K562 (cell line): ENCODE measurements around the gene ADIPOQ. TPM values are rescaled to one million over a fixed set of nuclear protein-coding genes. Genes with fewer than 3 reads are reported as not detected.
A peak's percentile ranks its signal among the peaks of the same experiment; 100 is the strongest.

ENCODE experiments used
- CEBPG ChIP-seq, 3 experiments: fragments of 200-800 bp in 1 of 3; sonication (Bioruptor generic) in 1 of 3; sonication (generic) in 1 of 3; formaldehyde crosslinking in 1 of 3; IDR thresholded peaks in 2 of 3; conservative IDR thresholded peaks in 1 of 3; 2 replicates each; pipeline versions ENCODE4 v1.6.1 to v1.8.0; 2016 to 2022; ENCODE audit warnings: missing compliant biosample characterization in 2 of 3, missing genetic modification characterization in 2 of 3, mild to moderate bottlenecking in 1 of 3, missing genetic modification reagents in 1 of 3
- CLOCK ChIP-seq: fragments of 250-450 bp; sonication (Bioruptor Pico); IDR thresholded peaks from 2 replicates; pipeline ENCODE4 v1.4.0; 2020; ENCODE audit warnings: mild to moderate bottlenecking, moderate library complexity, borderline replicate concordance
- EP300 ChIP-seq: IDR thresholded peaks from 2 replicates; pipeline ENCODE4 v1.6.1; 2012; ENCODE audit warnings: low read length, improper control_type of control experiment
- MAFK ChIP-seq: IDR thresholded peaks from 2 replicates; pipeline ENCODE4 v1.6.1; 2011; ENCODE audit warnings: low read length, improper control_type of control experiment
- ZNF318 ChIP-seq, 2 experiments: fragments of 450-650 bp; IDR thresholded peaks; 2 replicates each; pipeline ENCODE4 v1.6.1; 2016; ENCODE audit warnings: mild to moderate bottlenecking in 2 of 2, borderline replicate concordance in 1 of 2, low read depth in 1 of 2, moderate library complexity in 1 of 2
- ZNF407 ChIP-seq: fragments of 450-650 bp; IDR thresholded peaks from 2 replicates; pipeline ENCODE4 v1.6.1; 2016; ENCODE audit warnings: low read depth
- polyA plus RNA-seq, 8 experiments: library from polyadenylated mRNA; depleted of rRNA in 4 of 8; stranded (reverse) in 5 of 8; unstranded in 3 of 8; fragments of >200 nt; fragmentation: Nextera tagmentation in 2 of 8; fragmentation: Illumina TruSeq in 1 of 8; extraction: Ambion mirVana in 2 of 8; extraction: Trizol in 1 of 8; gene quantifications; 2 replicates each; pipeline versions ENCODE4 v1.2.1 to v1.2.3, GENCODE V29; 2011 to 2014; ENCODE audit warnings: inconsistent platforms in 1 of 8, missing spikeins in 1 of 8
- total RNA-seq, 7 experiments: library from RNA; depleted of rRNA in 6 of 7; stranded (reverse); fragments of >200 nt in 6 of 7; fragmentation: Illumina TruSeq in 2 of 7; extraction: Trizol in 2 of 7; gene quantifications; 2 replicates each; pipeline versions ENCODE4 v1.2.1 to v1.2.3, GENCODE V29; 2011 to 2021; ENCODE audit warnings: low replicate concordance in 1 of 7

Gene ADIPOQ
- total and polyA plus RNA-seq, 9 of the 15 experiments (the other 6 are each of a cell fraction or from before 2014, with no cell fraction given): 0.01 to 0.04 (median 0.03) TPM; not detected in 4

- no peak for TF ChIP-seq ZNF407
- peak; percentile 52; the same call in 1 of the 2 replicates for TF ChIP-seq EP300
- no peak for TF ChIP-seq ZNF318 (IDR thresholded peaks at IDR 0.05; ENCODE audit: borderline replicate concordance in 1 of 2, low read depth in 1 of 2)
- no peak for TF ChIP-seq CLOCK (CRISPR knock-in tag)
- no peak for TF ChIP-seq MAFK
- peak; percentile 91 for TF ChIP-seq CEBPG (CRISPR knock-in tag; IDR thresholded peaks at IDR 0.05)
- TF ChIP-seq CEBPG (tag; conservative IDR thresholded peaks at IDR 0.05 in 1 of 2, IDR thresholded peaks at IDR 0.05 in 1 of 2): peak in 1 of 2 experiments; percentile 91; a peak in 2 of 4 replicates
Measured at GRCh38 chr3:186901135-186901734, 58.7 kb downstream of the ADIPOQ start (continued).
